Glutamatergic neuron (in vitro differentiated cells): ENCODE measurements around the gene NCKIPSD. TPM values are rescaled to one million over a fixed set of nuclear protein-coding genes. Genes with fewer than 3 reads are reported as not detected.

Source experiments
- DNase-seq: peaks from one replicate; pipeline ENCODE4 v3.0.0; 2022
- H3K27ac Mint-ChIP-seq: one replicate; pipeline ENCODE4 v1.8.0; 2020; ENCODE audit warnings: mild to moderate bottlenecking, mixed read lengths, inconsistent platforms; ENCODE audit not compliant: unreplicated experiment
- H3K27me3 Mint-ChIP-seq: one replicate; pipeline ENCODE4 v1.8.0; 2020; ENCODE audit warnings: mild to moderate bottlenecking, moderate library complexity, mixed read lengths, inconsistent platforms; ENCODE audit not compliant: unreplicated experiment
- H3K36me3 Mint-ChIP-seq: one replicate; pipeline ENCODE4 v1.8.0; 2020; ENCODE audit warnings: mild to moderate bottlenecking, mixed read lengths, inconsistent platforms; ENCODE audit not compliant: unreplicated experiment
- H3K4me1 Mint-ChIP-seq: one replicate; pipeline ENCODE4 v1.8.0; 2020; ENCODE audit warnings: mild to moderate bottlenecking, low read depth, mixed read lengths, inconsistent platforms; ENCODE audit not compliant: unreplicated experiment
- H3K4me3 Mint-ChIP-seq: one replicate; pipeline ENCODE4 v1.8.0; 2020; ENCODE audit warnings: mild to moderate bottlenecking, mixed read lengths, inconsistent platforms; ENCODE audit not compliant: unreplicated experiment
- H3K9me3 Mint-ChIP-seq: one replicate; pipeline ENCODE4 v1.8.0; 2020; ENCODE audit warnings: mild to moderate bottlenecking, moderate library complexity, mixed read lengths, inconsistent platforms; ENCODE audit not compliant: unreplicated experiment
- CTCF ChIP-seq: fragments of 200-600 bp; sonication (generic); IDR thresholded peaks from one replicate; pipeline ENCODE4 v1.5.0; 2021; ENCODE audit not compliant: partially characterized antibody, unreplicated experiment
- microRNA-seq: library from miRNA; unstranded; fragments of <30 nt; microRNA quantifications from one replicate; pipeline ENCODE4, GENCODE V29; 2020; ENCODE audit not compliant: unreplicated experiment
- total RNA-seq: library from RNA; stranded (reverse); fragmentation: NEBNext Ultra II Directional; extraction: Animal tissue kit (Norgen Biotek cat#: 25700); gene quantifications from one replicate; pipeline ENCODE4 v1.2.1, GENCODE V29; 2021; ENCODE audit not compliant: unreplicated experiment

NCKIPSD gene
- total RNA-seq, 1 donor from 2014 or later = 35.5 TPM

GRCh38 chr3:48623851-48624547, 61.7 kb downstream of the NCKIPSD start:
- H3K4me3 Mint-ChIP-seq = no peak overlapping the region
- H3K4me1 Mint-ChIP-seq = no peaks in the 10 kb centered on the region
- TF ChIP-seq CTCF = no peak
- H3K27me3 Mint-ChIP-seq = peaks cover 6% of the 10 kb centered on the region
- H3K9me3 Mint-ChIP-seq = peaks cover 3% of the 10 kb centered on the region
- no peak for DNase-seq
- H3K36me3 Mint-ChIP-seq = no peaks in the 10 kb centered on the region
- no peak overlapping the region for H3K27ac Mint-ChIP-seq

Small RNAs within 50 kb of the gene (microRNA-seq; reads per million reads assigned to microRNA genes)
- 2.9 reads per million, percentile 21 among the genes with 10 or more reads in this experiment for gene MIR4793

Other genes starting within 250 kb of the NCKIPSD start
- 15.3 TPM for gene CCDC51, start 245.8 kb downstream of the NCKIPSD start, total RNA-seq
- 154 TPM for gene TMA7, start 245.7 kb downstream of the NCKIPSD start, total RNA-seq
- gene ATRIP, start 239.2 kb downstream of the NCKIPSD start, total RNA-seq = 15.8 TPM
- 261 TPM for gene SHISA5, start 181.7 kb downstream of the NCKIPSD start, total RNA-seq
- gene PFKFB4, start 129.1 kb downstream of the NCKIPSD start, total RNA-seq = 40.3 TPM
- 4.3 TPM for gene UCN2, start 122.1 kb downstream of the NCKIPSD start, total RNA-seq
- 62.0 TPM for gene COL7A1, start 90.6 kb downstream of the NCKIPSD start, total RNA-seq
- gene UQCRC1, start 76.3 kb downstream of the NCKIPSD start, total RNA-seq = 242 TPM
- not detected for gene TMEM89, start 64.1 kb downstream of the NCKIPSD start, total RNA-seq
- gene SLC26A6, start 50.5 kb downstream of the NCKIPSD start, total RNA-seq = 26.0 TPM
- gene CELSR3, start 23.0 kb downstream of the NCKIPSD start, total RNA-seq = 162 TPM
- gene IP6K2, start 31.3 kb upstream of the NCKIPSD start, total RNA-seq = 182 TPM
- gene PRKAR2A, start 162.0 kb upstream of the NCKIPSD start, total RNA-seq = 55.5 TPM
- 24.3 TPM for gene SLC25A20, start 213.0 kb upstream of the NCKIPSD start, total RNA-seq
- gene ARIH2, start 232.9 kb upstream of the NCKIPSD start, total RNA-seq = 74.6 TPM